Ovary (tissue), 9 donors: ENCODE measurements around the gene C3AR1. TPM values are rescaled to one million over a fixed set of nuclear protein-coding genes. Genes with fewer than 3 reads are reported as not detected.

ENCODE experiments used
- DNase-seq, 5 donors: peaks; one replicate each; pipeline ENCODE4 v3.0.0-alpha.2; 2019 to 2020
- H3K27ac ChIP-seq, 2 donors: fragments of 200-600 bp; one replicate each; pipeline versions ENCODE4 v1.5.1 to v1.8.0; 2019 to 2022
- H3K27me3 ChIP-seq: fragments of 200-600 bp; one replicate; pipeline ENCODE4 v1.8.0; 2022
- H3K36me3 ChIP-seq: fragments of 200-600 bp; sonication (generic); one replicate; pipeline ENCODE4 v1.5.1; 2019
- H3K4me1 ChIP-seq: one replicate; pipeline ENCODE4 v1.8.1; 2013; ENCODE audit warnings: mild to moderate bottlenecking, moderate library complexity; ENCODE audit not compliant: insufficient read depth
- H3K4me3 ChIP-seq: fragments of 200-600 bp; sonication (generic); one replicate; pipeline ENCODE4 v1.5.1; 2017
- H3K9me3 ChIP-seq, 2 donors: fragments of 200-600 bp in 1 of 2; sonication (generic) in 1 of 2; one replicate each; pipeline versions ENCODE4 v1.5.1 to v1.8.1; 2013 to 2019; ENCODE audit warnings: mild to moderate bottlenecking in 1 of 2, moderate library complexity in 1 of 2
- CTCF ChIP-seq, 3 donors: fragments of 450-650 bp in 2 of 3; fragments of 200-600 bp in 1 of 3; IDR thresholded peaks; one replicate each; pipeline versions ENCODE4 v1.5.1 to v1.8.0; 2016 to 2022; ENCODE audit warnings: antibody characterized with exemption in 3 of 3, mild to moderate bottlenecking in 1 of 3
- EP300 ChIP-seq: sonication (generic); formaldehyde crosslinking; IDR thresholded peaks from one replicate; pipeline ENCODE4 v1.6.1; 2017; ENCODE audit warnings: antibody characterized with exemption
- POLR2A ChIP-seq: fragments of 450-650 bp; IDR thresholded peaks from one replicate; pipeline ENCODE4 v1.6.1; 2017; ENCODE audit warnings: antibody characterized with exemption, mild to moderate bottlenecking, moderate library complexity
- WGBS, 3 donors: extraction: QIAGEN DNeasy Blood & Tissue Kit in 1 of 3; methylation state at CpG; one replicate each; pipeline versions ENCODE4 v1.1.5 to v1.1.7; 2013 to 2017; 5-methylcytosine and 5-hydroxymethylcytosine counted together
- intact Hi-C, 4 donors: fragments of 100-400 bp; cut with DNase I; formaldehyde crosslinking; loops; one replicate each; pipeline versions ENCODE4 v1.11.0 to v1.15.1; 2022 to 2023
- polyA plus RNA-seq, 2 donors: library from polyadenylated mRNA; stranded (reverse); fragments of 200-250 nt in 1 of 2; fragments of 350-450 nt in 1 of 2; fragmentation: Illumina TruSeq in 1 of 2; extraction: RNeasy Lipid Tissue Mini Kit (QIAGEN cat#74804) in 1 of 2; gene quantifications; one replicate each; pipeline ENCODE4 v1.2.3, GENCODE V29; 2013 to 2014
- total RNA-seq, 7 donors: library from RNA; depleted of rRNA in 2 of 7; stranded (reverse); fragments of >200 nt in 2 of 7; fragmentation: NEBNext Ultra II Directional in 3 of 7; extraction: Animal tissue kit (Norgen Biotek cat#: 25700) in 3 of 7; gene quantifications; one replicate each; pipeline versions ENCODE4 v1.1.0 to v1.2.4, GENCODE V29; 2016 to 2023
- donor health status: DM: no; HTN: no; CAD: no; lungs with moderate emphysema.
- donor health status: DM: no; HTN: no; CAD: no.
- donor health status: Bipolar disorder and iron deficiency.
- donor health status: DM: yes; HTN: yes; CAD: no.
- donor health status: DM: no; HTN: no; CAD: no.
- donor health status: DM: yes; HTN: yes; CAD: no.

C3AR1 gene
- total and polyA plus RNA-seq, 9 donors: 2.5 to 22.6 (median 5.6) TPM

DNA sequence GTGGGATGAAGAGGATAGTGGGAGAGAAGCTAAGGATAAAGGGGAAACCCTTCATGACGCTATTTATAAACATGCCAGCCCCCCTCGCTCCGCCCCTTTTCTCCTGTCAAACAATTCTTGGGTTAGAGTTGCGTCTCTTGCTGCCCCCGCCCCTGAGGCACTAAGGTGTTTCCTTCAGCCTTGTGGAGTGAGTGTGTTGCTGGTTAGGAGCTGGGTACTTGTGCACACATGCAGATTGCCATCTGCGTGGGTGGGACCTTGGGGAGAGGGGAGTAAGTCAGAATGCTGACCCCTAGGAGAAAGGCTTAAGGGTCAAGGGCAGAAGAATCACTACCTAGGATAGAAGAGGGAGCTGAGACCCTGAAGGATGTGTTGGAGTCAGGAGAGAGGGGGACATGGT is 28.2 kb downstream of the C3AR1 start:
- WGBS, 3 donors: 61 to 69% (median 62%) methylated on average over 6 of the region's 6 CpGs
- intact Hi-C loops: loop anchor here in 1 of 4 donors (5.0 kb wide), 1 partner anchor 34 kb away; no protein-coding TSS in a partner anchor
- Histone ChIP-seq H3K9me3 (no peaks in the 10 kb centered on the region), H3K27me3 (no peaks in the 10 kb centered on the region), H3K4me1 (peaks cover 24% of the 10 kb centered on the region), H3K36me3 (no peaks in the 10 kb centered on the region), H3K4me3 (no peak overlapping the region), H3K27ac (no peak overlapping the region)
- no peak for TF ChIP-seq POLR2A
- TF ChIP-seq EP300: no peak
- TF ChIP-seq CTCF (IDR thresholded peaks at IDR 0.05): no peak
- no peak for DNase-seq

DNA sequence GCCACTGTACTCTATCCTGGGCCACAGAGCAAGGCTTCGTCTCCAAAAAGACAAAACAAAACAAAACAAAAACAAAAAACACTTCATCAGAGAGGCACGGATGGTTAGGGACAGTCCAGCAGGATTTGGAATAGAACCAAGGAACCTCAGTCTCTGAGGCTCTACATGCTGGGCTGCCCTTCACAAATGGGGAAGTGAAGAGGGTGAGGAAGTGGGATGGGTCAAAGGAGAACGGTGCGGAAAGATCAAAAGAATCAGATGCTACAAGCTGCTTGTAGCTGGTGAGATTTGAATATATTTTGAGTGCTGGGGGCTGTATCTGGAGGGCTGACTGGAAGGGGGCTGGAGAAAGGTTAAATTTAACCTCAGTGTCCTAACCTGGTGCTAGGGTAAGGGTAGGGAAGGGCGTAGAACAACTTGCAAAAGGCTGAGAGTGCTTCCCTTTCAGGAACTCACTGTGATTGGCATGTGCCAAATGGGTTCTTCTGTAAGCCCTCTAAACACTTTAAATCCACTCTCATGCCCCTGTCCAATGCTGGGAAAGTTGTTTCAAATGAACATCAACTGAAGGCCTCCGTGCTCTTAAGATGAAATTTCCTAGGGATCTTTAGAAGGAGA is 29.0 kb downstream of the C3AR1 start:
- no peak for TF ChIP-seq POLR2A
- no peak for TF ChIP-seq CTCF (IDR thresholded peaks at IDR 0.05)
- no peak for TF ChIP-seq EP300
- intact Hi-C loops: loop anchor here in 1 of 4 donors (5.0 kb wide), 1 partner anchor 35 kb away; no protein-coding TSS in a partner anchor
- Histone ChIP-seq H3K27ac (no peak overlapping the region), H3K36me3 (no peaks in the 10 kb centered on the region), H3K27me3 (no peaks in the 10 kb centered on the region), H3K9me3 (no peaks in the 10 kb centered on the region), H3K4me1 (peaks cover 24% of the 10 kb centered on the region), H3K4me3 (no peak overlapping the region)
- 48 to 72% (median 51%) methylated on average over 6 of the region's 6 CpGs for WGBS, 3 donors
- DNase-seq: no peak

GRCh38 chr12:8036346-8036745 is 29.8 kb downstream of the C3AR1 start:
- intact Hi-C loops: loop anchor here in 1 of 4 donors (5.0 kb wide), 1 partner anchor 36 kb away; no protein-coding TSS in a partner anchor
- no peaks in the 10 kb centered on the region for H3K27me3 ChIP-seq
- no peak for TF ChIP-seq EP300
- DNase-seq: no peak
- H3K27ac ChIP-seq: no peak overlapping the region
- H3K4me3 ChIP-seq: no peak overlapping the region
- WGBS, 3 donors: 80 to 85% (median 83%) methylated on average over 8 of the region's 8 CpGs
- no peaks in the 10 kb centered on the region for H3K36me3 ChIP-seq
- peaks cover 24% of the 10 kb centered on the region for H3K4me1 ChIP-seq
- no peaks in the 10 kb centered on the region for H3K9me3 ChIP-seq

- 59 to 68% (median 63%) methylated on average over 5 of the region's 5 CpGs for WGBS, 3 donors
- H3K36me3 ChIP-seq: no peaks in the 10 kb centered on the region
- H3K4me3 ChIP-seq: no peak overlapping the region
- no peaks in the 10 kb centered on the region for H3K27me3 ChIP-seq
- no peak for DNase-seq
- TF ChIP-seq CTCF (IDR thresholded peaks at IDR 0.05): no peak
- no peak for TF ChIP-seq POLR2A
- no peak for TF ChIP-seq EP300
- H3K9me3 ChIP-seq: no peaks in the 10 kb centered on the region
- no peak overlapping the region for H3K27ac ChIP-seq
- H3K4me1 ChIP-seq: peaks cover 24% of the 10 kb centered on the region
- intact Hi-C loops: loop anchor here in 1 of 4 donors (5.0 kb wide), 1 partner anchor 37 kb away; no protein-coding TSS in a partner anchor
Observed at GRCh38 chr12:8035440-8036010, 30.6 kb downstream of the C3AR1 start.

GRCh38 chr12:8034802-8035201 is 31.4 kb downstream of the C3AR1 start:
- no peaks in the 10 kb centered on the region for H3K9me3 ChIP-seq
- H3K27ac ChIP-seq: no peak overlapping the region
- H3K27me3 ChIP-seq: no peaks in the 10 kb centered on the region
- H3K36me3 ChIP-seq: no peaks in the 10 kb centered on the region
- peak overlapping the region; percentile 69 for H3K4me3 ChIP-seq
- H3K4me1 ChIP-seq: peaks cover 24% of the 10 kb centered on the region
- intact Hi-C loops: loop anchor here in 1 of 4 donors (5.0 kb wide), 1 partner anchor 37 kb away; no protein-coding TSS in a partner anchor
- TF ChIP-seq EP300 (no peak), CTCF (IDR thresholded peaks at IDR 0.05) (no peak), POLR2A (no peak)
- no peak for DNase-seq
